ENCODE results near the gene MUC20. TPM values are rescaled to one million over a fixed set of nuclear protein-coding genes. Genes with fewer than 3 reads are reported as not detected.
A peak's percentile ranks its signal among the peaks of the same experiment; 100 is the strongest.

MUC20 gene
- total and polyA plus RNA-seq, 9 of the 15 experiments (the other 6 are each of a cell fraction or from before 2014, with no cell fraction given) = 0.03 to 0.23 (median 0.15) TPM; not detected in 3

DNA sequence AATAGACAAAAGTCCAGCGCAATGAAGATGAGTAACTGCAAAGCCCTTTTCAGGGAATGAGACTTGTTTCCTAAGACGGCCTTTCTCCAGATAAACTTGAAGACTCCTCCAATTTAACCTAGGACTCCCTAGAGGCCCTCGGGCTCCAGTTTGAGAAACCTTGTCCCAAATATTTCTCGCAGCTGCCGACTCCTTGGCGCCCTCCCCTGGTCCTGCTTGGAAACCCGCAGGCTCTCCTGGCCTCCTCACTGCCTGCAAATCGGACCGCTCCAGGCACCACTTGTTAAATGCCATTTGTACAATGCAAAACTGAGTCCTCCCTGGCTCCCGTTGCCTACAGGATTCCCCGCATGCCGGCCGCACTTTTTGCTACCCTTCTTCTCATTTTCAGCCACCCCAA is 54.1 kb downstream of the MUC20 start (continued):
- TF ChIP-seq NFATC3 (IDR thresholded peaks at IDR 0.05) (no peak), SIN3B (IDR thresholded peaks at IDR 0.05; ENCODE audit: low read depth) (no peak), GABPA (tag; conservative IDR thresholded peaks at IDR 0.05; ENCODE audit: low read depth) (no peak), RAD21 (CRISPR knock-in tag; conservative IDR thresholded peaks at IDR 0.05 in 1 of 2, IDR thresholded peaks at IDR 0.05 in 1 of 2) (peak; percentile 56 to 69), CBFA2T3 (IDR thresholded peaks at IDR 0.05) (no peak), MYC (IDR thresholded peaks at IDR 0.05; ENCODE audit: low read depth, low read length) (0 out of 2 replicates have a peak, but pooled peaks have one; percentile 26), MYC (CRISPR knock-in tag; IDR thresholded peaks at IDR 0.05; ENCODE audit: borderline replicate concordance, low read depth) (no peak), GATAD2B (IDR thresholded peaks at IDR 0.05; ENCODE audit: borderline replicate concordance) (no peak), ZNF184 (CRISPR knock-in tag; IDR thresholded peaks at IDR 0.05) (no peak), RCOR1 (IDR thresholded peaks at IDR 0.05; ENCODE audit: borderline replicate concordance in 1 of 2, low read depth in 2 of 2, low read length in 2 of 2) (no peak), KLF10 (CRISPR knock-in tag; IDR thresholded peaks at IDR 0.05) (no peak), CBX3 (IDR thresholded peaks at IDR 0.05; ENCODE audit: borderline replicate concordance in 1 of 2, low read length in 2 of 2) (no peak), ZZZ3 (IDR thresholded peaks at IDR 0.05) (no peak), RB1 (IDR thresholded peaks at IDR 0.05; ENCODE audit: low read depth) (0 out of 2 replicates have a peak, but pooled peaks have one; percentile 25), ZNF140 (CRISPR knock-in tag; IDR thresholded peaks at IDR 0.05) (no peak), TCF7 (IDR thresholded peaks at IDR 0.05; ENCODE audit: borderline replicate concordance) (no peak), HDAC6 (IDR thresholded peaks at IDR 0.05; ENCODE audit: low read depth, low read length) (no peak)
- TF ChIP-seq, protein P1, sequence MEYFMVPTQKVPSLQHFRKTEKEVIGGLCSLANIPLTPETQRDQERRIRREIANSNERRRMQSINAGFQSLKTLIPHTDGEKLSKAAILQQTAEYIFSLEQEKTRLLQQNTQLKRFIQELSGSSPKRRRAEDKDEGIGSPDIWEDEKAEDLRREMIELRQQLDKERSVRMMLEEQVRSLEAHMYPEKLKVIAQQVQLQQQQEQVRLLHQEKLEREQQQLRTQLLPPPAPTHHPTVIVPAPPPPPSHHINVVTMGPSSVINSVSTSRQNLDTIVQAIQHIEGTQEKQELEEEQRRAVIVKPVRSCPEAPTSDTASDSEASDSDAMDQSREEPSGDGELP (CRISPR knock-in tag; IDR thresholded peaks at IDR 0.05; ENCODE audit: borderline replicate concordance) = 0 out of 2 replicates have a peak, but pooled peaks have one; percentile 26
- TF ChIP-seq, protein P2, sequence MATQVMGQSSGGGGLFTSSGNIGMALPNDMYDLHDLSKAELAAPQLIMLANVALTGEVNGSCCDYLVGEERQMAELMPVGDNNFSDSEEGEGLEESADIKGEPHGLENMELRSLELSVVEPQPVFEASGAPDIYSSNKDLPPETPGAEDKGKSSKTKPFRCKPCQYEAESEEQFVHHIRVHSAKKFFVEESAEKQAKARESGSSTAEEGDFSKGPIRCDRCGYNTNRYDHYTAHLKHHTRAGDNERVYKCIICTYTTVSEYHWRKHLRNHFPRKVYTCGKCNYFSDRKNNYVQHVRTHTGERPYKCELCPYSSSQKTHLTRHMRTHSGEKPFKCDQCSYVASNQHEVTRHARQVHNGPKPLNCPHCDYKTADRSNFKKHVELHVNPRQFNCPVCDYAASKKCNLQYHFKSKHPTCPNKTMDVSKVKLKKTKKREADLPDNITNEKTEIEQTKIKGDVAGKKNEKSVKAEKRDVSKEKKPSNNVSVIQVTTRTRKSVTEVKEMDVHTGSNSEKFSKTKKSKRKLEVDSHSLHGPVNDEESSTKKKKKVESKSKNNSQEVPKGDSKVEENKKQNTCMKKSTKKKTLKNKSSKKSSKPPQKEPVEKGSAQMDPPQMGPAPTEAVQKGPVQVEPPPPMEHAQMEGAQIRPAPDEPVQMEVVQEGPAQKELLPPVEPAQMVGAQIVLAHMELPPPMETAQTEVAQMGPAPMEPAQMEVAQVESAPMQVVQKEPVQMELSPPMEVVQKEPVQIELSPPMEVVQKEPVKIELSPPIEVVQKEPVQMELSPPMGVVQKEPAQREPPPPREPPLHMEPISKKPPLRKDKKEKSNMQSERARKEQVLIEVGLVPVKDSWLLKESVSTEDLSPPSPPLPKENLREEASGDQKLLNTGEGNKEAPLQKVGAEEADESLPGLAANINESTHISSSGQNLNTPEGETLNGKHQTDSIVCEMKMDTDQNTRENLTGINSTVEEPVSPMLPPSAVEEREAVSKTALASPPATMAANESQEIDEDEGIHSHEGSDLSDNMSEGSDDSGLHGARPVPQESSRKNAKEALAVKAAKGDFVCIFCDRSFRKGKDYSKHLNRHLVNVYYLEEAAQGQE (IDR thresholded peaks at IDR 0.05; ENCODE audit: borderline replicate concordance) = peak; percentile 75
- TF ChIP-seq, protein P2 (CRISPR knock-in tag; IDR thresholded peaks at IDR 0.05; ENCODE audit: low read depth) = no peak
- TF ChIP-seq, protein P3, sequence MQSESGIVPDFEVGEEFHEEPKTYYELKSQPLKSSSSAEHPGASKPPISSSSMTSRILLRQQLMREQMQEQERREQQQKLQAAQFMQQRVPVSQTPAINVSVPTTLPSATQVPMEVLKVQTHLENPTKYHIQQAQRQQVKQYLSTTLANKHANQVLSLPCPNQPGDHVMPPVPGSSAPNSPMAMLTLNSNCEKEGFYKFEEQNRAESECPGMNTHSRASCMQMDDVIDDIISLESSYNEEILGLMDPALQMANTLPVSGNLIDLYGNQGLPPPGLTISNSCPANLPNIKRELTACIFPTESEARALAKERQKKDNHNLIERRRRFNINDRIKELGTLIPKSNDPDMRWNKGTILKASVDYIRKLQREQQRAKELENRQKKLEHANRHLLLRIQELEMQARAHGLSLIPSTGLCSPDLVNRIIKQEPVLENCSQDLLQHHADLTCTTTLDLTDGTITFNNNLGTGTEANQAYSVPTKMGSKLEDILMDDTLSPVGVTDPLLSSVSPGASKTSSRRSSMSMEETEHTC (IDR thresholded peaks at IDR 0.05) = no peak
